Thyroid gland (tissue), 4 donors: ENCODE data around the gene DLGAP1. TPM values are rescaled to one million over a fixed set of nuclear protein-coding genes. Genes with fewer than 3 reads are reported as not detected.

Experiments used
- DNase-seq, 2 donors: peaks; one replicate each; pipeline ENCODE4 v3.0.0-alpha.2; 2019
- H3K27ac ChIP-seq, 3 donors: fragments of 200-600 bp; sonication (generic); 1 replicate in 2 of 3; 2 replicates in 1 of 3; pipeline ENCODE4 v1.5.1; 2016 to 2019; ENCODE audit warnings: mild to moderate bottlenecking in 1 of 3, moderate library complexity in 1 of 3
- H3K27me3 ChIP-seq: fragments of 200-600 bp; sonication (generic); one replicate; pipeline ENCODE4 v1.5.1; 2019
- H3K36me3 ChIP-seq, 2 donors: fragments of 200-600 bp; sonication (generic); one replicate each; pipeline ENCODE4 v1.5.1; 2016 to 2019
- H3K4me1 ChIP-seq, 2 donors: fragments of 200-600 bp; sonication (generic); one replicate each; pipeline ENCODE4 v1.5.1; 2017 to 2019
- H3K4me3 ChIP-seq, 3 donors: fragments of 200-600 bp; sonication (generic); replicated peaks in 1 of 3; 1 replicate in 2 of 3; 2 replicates in 1 of 3; pipeline ENCODE4 v1.5.1; 2016; ENCODE audit warnings: mild to moderate bottlenecking in 1 of 3
- H3K9me3 ChIP-seq: fragments of 200-600 bp; sonication (generic); one replicate; pipeline ENCODE4 v1.5.1; 2017
- CTCF ChIP-seq, 6 experiments: fragments of 200-600 bp in 3 of 6; fragments of 450-650 bp in 3 of 6; sonication (generic) in 3 of 6; IDR thresholded peaks; one replicate each; pipeline ENCODE4 v1.5.1; 2016 to 2019; ENCODE audit warnings: antibody characterized with exemption in 6 of 6, mild to moderate bottlenecking in 2 of 6, inconsistent platforms in 1 of 6, moderate library complexity in 1 of 6
- POLR2A ChIP-seq, 2 donors: fragments of 450-650 bp; IDR thresholded peaks; one replicate each; pipeline ENCODE4 v1.6.1; 2017; ENCODE audit warnings: antibody characterized with exemption in 2 of 2, mild to moderate bottlenecking in 2 of 2, moderate library complexity in 1 of 2
- WGBS, 2 donors: methylation state at CpG; one replicate each; pipeline ENCODE4 v1.1.5; 2017; 5-methylcytosine and 5-hydroxymethylcytosine counted together
- intact Hi-C: fragments of 100-400 bp; cut with DNase I; formaldehyde crosslinking; loops from one replicate; pipeline ENCODE4 v1.15.1; 2023
- total RNA-seq, 4 donors: library from RNA; depleted of rRNA; stranded (reverse); fragments of >200 nt; gene quantifications; one replicate each; pipeline ENCODE4 v1.2.3, GENCODE V29; 2016

Gene DLGAP1
- total RNA-seq, 4 donors from 2014 or later = 0.25 to 2.7 (median 0.77) TPM

- Histone ChIP-seq H3K27me3 (no peaks in the 10 kb centered on the region), H3K4me1 (no peaks in the 10 kb centered on the region), H3K9me3 (no peaks in the 10 kb centered on the region), H3K36me3 (no peaks in the 10 kb centered on the region), H3K27ac (no peak overlapping the region), H3K4me3 (no peak overlapping the region)
- intact Hi-C loops = no loop called here
- no peak for TF ChIP-seq CTCF (IDR thresholded peaks at IDR 0.05)
- TF ChIP-seq POLR2A (IDR thresholded peaks at IDR 0.05) = no peak
- 84 to 89% methylated on average over 2 of the region's 2 CpGs for WGBS, 2 donors
- DNase-seq = no peak
Measured at GRCh38 chr18:4237664-4238041, 217.5 kb downstream of the DLGAP1 start.

- H3K4me3 ChIP-seq = no peak overlapping the region
- no peak for TF ChIP-seq POLR2A (IDR thresholded peaks at IDR 0.05)
- no peak for TF ChIP-seq CTCF (IDR thresholded peaks at IDR 0.05)
- no peaks in the 10 kb centered on the region for H3K9me3 ChIP-seq
- WGBS, 2 donors = 56% methylated on average over 11 of the region's 11 CpGs
- H3K27ac ChIP-seq = no peak overlapping the region
- no peaks in the 10 kb centered on the region for H3K4me1 ChIP-seq
- no peak for DNase-seq
- H3K27me3 ChIP-seq = no peaks in the 10 kb centered on the region
- intact Hi-C loops = no loop called here
- H3K36me3 ChIP-seq = no peaks in the 10 kb centered on the region
Measured at GRCh38 chr18:4236940-4237663, 218.0 kb downstream of the DLGAP1 start.

- WGBS, 2 donors = 25 to 43% methylated on average over 3 of the region's 3 CpGs
- DNase-seq = no peak
- intact Hi-C loops = no loop called here
Measured at GRCh38 chr18:4233468-4233867, 221.6 kb downstream of the DLGAP1 start.

GRCh38 chr18:4232656-4233055, 222.5 kb downstream of the DLGAP1 start:
- intact Hi-C loops = no loop called here
- H3K4me1 ChIP-seq = no peaks in the 10 kb centered on the region
- H3K27ac ChIP-seq = no peak overlapping the region
- 20 to 22% methylated on average over 2 of the region's 2 CpGs for WGBS, 2 donors
- H3K4me3 ChIP-seq = no peak overlapping the region
- TF ChIP-seq POLR2A (IDR thresholded peaks at IDR 0.05) = no peak
- no peak for TF ChIP-seq CTCF (IDR thresholded peaks at IDR 0.05)
- H3K27me3 ChIP-seq = no peaks in the 10 kb centered on the region
- H3K36me3 ChIP-seq = no peaks in the 10 kb centered on the region
- DNase-seq = no peak
- no peaks in the 10 kb centered on the region for H3K9me3 ChIP-seq

More at GRCh38 chr18:4233468-4233867, 221.6 kb downstream of the DLGAP1 start:
- Histone ChIP-seq H3K4me3 (no peak overlapping the region), H3K36me3 (no peaks in the 10 kb centered on the region), H3K4me1 (no peaks in the 10 kb centered on the region), H3K27me3 (no peaks in the 10 kb centered on the region), H3K27ac (no peak overlapping the region), H3K9me3 (no peaks in the 10 kb centered on the region)
- TF ChIP-seq CTCF (IDR thresholded peaks at IDR 0.05) (no peak), POLR2A (IDR thresholded peaks at IDR 0.05) (no peak)

- intact Hi-C loops = no loop called here
Measured at GRCh38 chr18:4231260-4231659, 223.8 kb downstream of the DLGAP1 start.

More at GRCh38 chr18:4231260-4231659, 223.8 kb downstream of the DLGAP1 start:
- H3K27ac ChIP-seq = no peak overlapping the region
- H3K4me3 ChIP-seq = no peak overlapping the region
- no peaks in the 10 kb centered on the region for H3K27me3 ChIP-seq
- H3K4me1 ChIP-seq = no peaks in the 10 kb centered on the region
- no peak for DNase-seq
- H3K9me3 ChIP-seq = no peaks in the 10 kb centered on the region
- no peaks in the 10 kb centered on the region for H3K36me3 ChIP-seq
- TF ChIP-seq CTCF (IDR thresholded peaks at IDR 0.05) (no peak), POLR2A (IDR thresholded peaks at IDR 0.05) (no peak)
